Glomerular endothelial cell (primary cell): ENCODE results near the gene HHIPL1. TPM values are rescaled to one million over a fixed set of nuclear protein-coding genes. Genes with fewer than 3 reads are reported as not detected.

Source experiments
- DNase-seq: peaks from one replicate; pipeline ENCODE4 v3.0.0-alpha.2; 2011; ENCODE audit warnings: low read depth, low spot score; ENCODE audit errors: extremely low read depth
- total RNA-seq: library from RNA; depleted of rRNA; stranded (reverse); fragments of >200 nt; gene quantifications from 2 replicates; pipeline ENCODE4 v1.2.3, GENCODE V29; 2015

Gene HHIPL1
- total RNA-seq, 1 donor from 2014 or later: 4.3 TPM

- no peak for DNase-seq
Observed at GRCh38 chr14:99707420-99707819, 62.5 kb downstream of the HHIPL1 start.

GRCh38 chr14:99707921-99708320 lies 63.0 kb downstream of the HHIPL1 start:
- DNase-seq: no peak

- DNase-seq: no peak
Observed at GRCh38 chr14:99708449-99708848, 63.5 kb downstream of the HHIPL1 start.

- DNase-seq: no peak
Observed at GRCh38 chr14:99713972-99714371, 69.0 kb downstream of the HHIPL1 start.

- no peak for DNase-seq
Observed at GRCh38 chr14:99715266-99716000, 70.5 kb downstream of the HHIPL1 start.

- no peak for DNase-seq
Observed at GRCh38 chr14:99716091-99716849, 71.3 kb downstream of the HHIPL1 start.

GRCh38 chr14:99716850-99717681 lies 72.1 kb downstream of the HHIPL1 start:
- DNase-seq: no peak

GRCh38 chr14:99717682-99718013 lies 72.7 kb downstream of the HHIPL1 start:
- DNase-seq: no peak

- DNase-seq: no peak
Observed at GRCh38 chr14:99718031-99718810, 73.3 kb downstream of the HHIPL1 start.

- no peak for DNase-seq
Observed at GRCh38 chr14:99718811-99719192, 73.9 kb downstream of the HHIPL1 start.

- no peak for DNase-seq
Observed at GRCh38 chr14:99720941-99721791, 76.2 kb downstream of the HHIPL1 start.

- DNase-seq: no peak
Observed at GRCh38 chr14:99721792-99722516, 77.0 kb downstream of the HHIPL1 start.

GRCh38 chr14:99722741-99723140 lies 77.8 kb downstream of the HHIPL1 start:
- DNase-seq: no peak

GRCh38 chr14:99724196-99724891 lies 79.4 kb downstream of the HHIPL1 start:
- no peak for DNase-seq

- no peak for DNase-seq
Observed at GRCh38 chr14:99724939-99725773, 80.2 kb downstream of the HHIPL1 start.

- no peak for DNase-seq
Observed at GRCh38 chr14:99725774-99726537, 81.0 kb downstream of the HHIPL1 start.

- no peak for DNase-seq
Observed at GRCh38 chr14:99726538-99727095, 81.7 kb downstream of the HHIPL1 start.
